Heart left ventricle (tissue), 13 donors: Measurements from ENCODE around the gene SLC12A5.

Source experiments
- POLR2A ChIP-seq, 2 donors: fragments of 450-650 bp; IDR thresholded peaks; one replicate each; pipeline ENCODE4 v1.6.1; 2017; ENCODE audit warnings: antibody characterized with exemption in 2 of 2, mild to moderate bottlenecking in 2 of 2, moderate library complexity in 2 of 2
- TF ChIP-seq, protein P1 (sequence below), 12 donors: fragments of 200-600 bp; sonication (generic) in 4 of 12; IDR thresholded peaks; one replicate each; pipeline versions ENCODE4 v1.5.0 to v1.8.0; 2018 to 2022; ENCODE audit warnings: antibody characterized with exemption in 12 of 12, mild to moderate bottlenecking in 5 of 12
- donor health status: ischemic (EF 13 %, LVEDD 7.1; RV severe dilation, severe dysfunction).
- donor health status: DM: no; HTN: yes; CAD: no.
- donor health status: DM: no; HTN: no; CAD: no.
- donor health status: ischemic (EF 25% LVEDD 6.9; RV normal size, moderate dysfunction).
- donor health status: ischemic (EF 25% LVEDD 5.7; RV mildly dilated, moderate dysfunction).
- donor health status: ischemic (EF 35%, LVEDD 5.7; RV mildly dilated, moderate dysfunction).
- donor health status: nonischemic (EF 11% LVEDD 7.7; RV severe dilation, severe dysfunction).
- donor health status: DM: yes; HTN: yes; CAD: no.
- donor health status: PGD.
- donor health status: ischemic (EF 29% LVEDD 5.4; RV normal size, mild dysfunction).
- donor health status: nonischemic (EF 23%, LVEDD 6.1; RV moderate dilation, normal function).

DNA sequence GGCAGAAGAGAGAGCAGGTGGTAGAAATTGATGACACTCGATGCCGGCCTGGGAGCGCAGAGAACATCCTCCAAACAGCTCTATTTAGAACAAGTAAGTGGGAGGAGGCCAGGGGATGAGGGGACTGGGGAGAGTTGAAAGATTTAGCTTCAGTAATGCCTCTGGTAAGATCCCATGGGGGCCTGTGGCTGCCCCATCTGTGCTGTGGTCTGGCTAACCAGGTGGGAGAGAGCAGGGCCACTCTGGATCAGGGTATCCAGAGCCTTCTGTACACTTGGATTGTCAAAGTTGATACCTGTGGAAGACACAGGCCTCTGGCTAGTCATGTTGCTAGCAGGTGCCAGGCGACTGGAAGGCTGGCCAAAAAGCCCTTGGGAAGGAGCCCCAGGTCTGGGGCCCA is 33.1 kb downstream of the SLC12A5 start:
- TF ChIP-seq, protein P1, sequence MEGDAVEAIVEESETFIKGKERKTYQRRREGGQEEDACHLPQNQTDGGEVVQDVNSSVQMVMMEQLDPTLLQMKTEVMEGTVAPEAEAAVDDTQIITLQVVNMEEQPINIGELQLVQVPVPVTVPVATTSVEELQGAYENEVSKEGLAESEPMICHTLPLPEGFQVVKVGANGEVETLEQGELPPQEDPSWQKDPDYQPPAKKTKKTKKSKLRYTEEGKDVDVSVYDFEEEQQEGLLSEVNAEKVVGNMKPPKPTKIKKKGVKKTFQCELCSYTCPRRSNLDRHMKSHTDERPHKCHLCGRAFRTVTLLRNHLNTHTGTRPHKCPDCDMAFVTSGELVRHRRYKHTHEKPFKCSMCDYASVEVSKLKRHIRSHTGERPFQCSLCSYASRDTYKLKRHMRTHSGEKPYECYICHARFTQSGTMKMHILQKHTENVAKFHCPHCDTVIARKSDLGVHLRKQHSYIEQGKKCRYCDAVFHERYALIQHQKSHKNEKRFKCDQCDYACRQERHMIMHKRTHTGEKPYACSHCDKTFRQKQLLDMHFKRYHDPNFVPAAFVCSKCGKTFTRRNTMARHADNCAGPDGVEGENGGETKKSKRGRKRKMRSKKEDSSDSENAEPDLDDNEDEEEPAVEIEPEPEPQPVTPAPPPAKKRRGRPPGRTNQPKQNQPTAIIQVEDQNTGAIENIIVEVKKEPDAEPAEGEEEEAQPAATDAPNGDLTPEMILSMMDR (IDR thresholded peaks at IDR 0.05), result no peak
- no peak for TF ChIP-seq POLR2A (IDR thresholded peaks at IDR 0.05)
